ENCODE results near the gene TMEM39B.
A peak's percentile ranks its signal among the peaks of the same experiment; 100 is the strongest.
"Not testable (repeated sequence)": the region's sequence is repeated elsewhere in the genome, so short reads cannot be mapped to it uniquely, and the experiment has no call there.

TMEM39B gene

DNA sequence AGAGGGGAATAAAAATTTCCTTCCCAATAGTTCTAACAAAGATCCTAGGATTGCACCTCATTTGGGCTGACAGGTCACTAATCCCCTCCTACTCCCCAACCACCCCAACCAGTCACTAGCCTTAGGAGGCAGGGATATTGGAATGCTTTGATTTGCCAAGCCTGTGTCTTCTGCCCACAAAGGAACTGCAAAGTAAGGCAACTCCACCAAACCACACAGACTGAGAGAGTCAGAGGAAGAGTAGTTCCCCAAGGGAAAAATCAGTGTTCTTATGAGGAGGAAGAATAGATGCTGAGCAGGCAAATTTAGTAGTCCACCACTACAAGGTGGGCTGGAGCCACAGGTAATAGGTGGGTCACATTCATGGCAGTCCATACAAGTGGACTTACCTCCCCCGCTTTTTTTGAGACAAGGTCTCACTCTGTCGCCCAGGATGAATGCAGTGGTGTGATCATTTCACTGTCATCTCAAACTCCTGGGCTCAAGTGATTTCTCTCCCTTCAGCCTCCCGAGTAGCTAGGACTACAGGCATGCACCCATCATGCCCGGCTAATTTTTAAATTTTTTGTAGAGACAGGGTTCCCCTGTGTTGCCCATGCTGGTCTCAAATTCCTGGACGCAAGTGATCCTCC is 3.7 kb upstream of the TMEM39B start:
- DNase-seq (ENCODE audit: low read depth in 2 of 2, low spot score in 1 of 2), result no peak

DNA sequence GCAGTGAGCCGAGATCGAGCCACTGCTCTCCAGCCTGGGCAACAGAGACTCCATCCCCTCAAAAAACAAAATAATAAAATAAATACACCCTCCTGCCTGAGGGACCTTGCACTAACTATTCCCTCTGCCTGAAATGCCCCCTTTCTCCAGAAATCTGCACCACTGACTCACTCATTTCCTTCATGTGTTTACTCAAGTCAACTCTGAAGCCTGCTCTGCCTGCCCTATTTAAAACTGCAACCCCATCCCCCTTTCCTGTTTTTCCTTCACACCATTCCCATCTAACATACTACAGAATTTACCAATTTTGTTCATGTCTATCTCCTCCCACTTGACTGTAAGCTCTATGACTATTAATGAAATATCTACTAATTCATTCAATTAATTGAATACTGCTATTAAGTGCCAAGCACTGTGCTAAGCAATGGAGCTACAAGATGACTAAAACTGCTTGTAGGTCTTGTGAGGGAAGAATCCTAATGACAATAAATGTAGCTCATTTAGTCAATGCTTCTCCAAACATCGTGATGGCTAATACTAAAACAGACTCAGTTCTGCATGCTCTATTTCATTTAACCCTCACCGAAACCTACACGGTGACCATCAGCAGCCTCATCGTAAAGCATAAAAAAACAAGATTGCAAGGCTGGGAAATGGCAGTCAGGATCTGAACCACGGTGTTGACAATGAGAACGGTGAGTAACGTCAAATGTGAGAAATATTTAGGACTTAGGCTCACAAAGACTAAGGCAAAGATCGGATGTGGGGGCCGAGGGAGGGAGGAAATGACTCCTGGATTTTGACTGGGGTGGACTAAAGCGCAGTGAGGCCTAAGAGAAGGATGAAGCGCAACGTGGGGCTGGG is 749 bp upstream of the TMEM39B start:
- no peak for DNase-seq (ENCODE audit: low read depth in 2 of 2, low spot score in 1 of 2)

DNA sequence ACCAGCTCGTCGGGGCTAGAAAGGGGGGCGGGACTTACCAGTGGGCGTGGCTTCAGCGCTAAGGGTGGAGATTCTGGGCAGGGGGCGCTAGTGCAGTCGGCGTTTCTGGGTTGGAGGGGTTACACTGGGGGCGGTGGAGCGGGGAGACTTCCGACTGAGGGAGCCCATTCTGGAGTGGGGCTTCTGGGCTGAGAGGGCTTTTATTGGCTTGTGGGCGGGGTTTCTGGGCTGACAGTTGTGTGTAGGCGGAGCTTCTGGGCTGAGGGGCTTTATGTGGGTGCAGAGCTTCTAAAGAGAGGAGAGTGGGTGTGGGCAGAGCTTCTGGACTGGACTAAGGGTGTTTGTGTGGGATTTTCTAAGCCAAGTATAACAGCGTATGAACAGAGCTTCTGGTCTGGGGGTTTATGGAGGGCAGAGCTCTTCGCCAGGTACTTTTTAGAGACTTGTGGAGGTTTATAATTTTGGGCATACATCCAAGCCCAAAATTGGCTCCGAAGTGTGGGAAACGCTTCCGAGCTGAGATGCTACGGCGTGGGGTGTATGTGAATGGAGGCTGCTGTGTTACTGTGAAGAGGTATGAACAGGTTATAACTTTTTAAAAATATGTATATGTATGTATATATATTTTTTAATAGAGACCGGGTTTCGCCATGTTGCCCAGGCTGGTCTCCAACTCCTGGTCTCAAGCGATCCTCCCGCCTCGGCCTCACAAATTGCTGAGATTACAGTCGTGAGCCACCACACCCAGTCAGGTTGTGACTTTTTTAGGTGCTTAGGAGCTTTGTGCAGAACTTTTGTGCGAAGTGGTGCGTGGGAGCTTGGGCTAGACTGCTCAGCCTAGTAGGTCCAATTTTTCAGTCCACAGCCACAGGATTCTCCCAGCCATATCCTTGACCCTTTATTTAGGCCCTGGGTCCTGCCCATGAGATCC is 825 bp downstream of the TMEM39B start:
- DNase-seq (ENCODE audit: low read depth in 2 of 2, low spot score in 1 of 2), result no peak

DNA sequence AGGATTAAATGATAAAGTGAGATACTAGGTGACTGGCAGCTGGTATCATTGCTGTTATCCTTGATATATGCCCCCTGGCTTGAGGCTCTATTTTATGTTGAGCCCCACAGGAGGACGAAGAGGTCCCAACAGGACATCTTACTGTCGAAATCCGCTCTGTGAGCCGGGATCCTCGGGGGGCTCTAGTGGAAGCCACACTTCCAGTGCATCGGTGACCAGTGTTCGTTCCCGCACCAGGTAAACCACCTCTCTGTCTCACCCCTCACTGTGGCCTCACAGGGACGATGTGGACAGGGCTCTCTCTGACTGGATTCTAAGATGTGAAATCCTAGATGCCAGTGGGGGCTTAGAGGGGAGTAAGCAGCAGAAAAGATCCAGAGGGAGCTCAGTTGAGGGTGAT is 2.1 kb downstream of the TMEM39B start:
- no peak for DNase-seq (ENCODE audit: low read depth in 2 of 2, low spot score in 1 of 2)

DNA sequence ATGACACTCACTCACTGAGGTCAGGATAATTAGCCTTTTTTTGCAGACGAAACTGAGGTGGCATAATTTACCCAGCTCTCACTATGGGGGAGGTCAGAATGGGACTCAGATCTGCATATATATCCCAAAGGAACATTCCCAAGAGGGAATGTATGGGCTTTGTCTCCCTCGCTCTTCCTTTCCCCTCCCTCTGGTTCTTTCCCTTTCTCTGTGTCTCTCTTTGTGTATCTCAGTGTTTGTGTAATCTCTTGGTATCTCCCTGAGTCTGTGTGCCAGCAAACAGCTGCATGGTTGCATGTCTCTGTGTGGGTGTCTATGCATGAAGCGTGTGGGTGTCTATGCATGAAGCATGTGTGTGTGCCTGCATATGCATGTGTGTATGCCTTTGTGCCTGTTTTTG is 4.7 kb downstream of the TMEM39B start:
- no peak for DNase-seq (ENCODE audit: low read depth in 2 of 2, low spot score in 1 of 2)

DNA sequence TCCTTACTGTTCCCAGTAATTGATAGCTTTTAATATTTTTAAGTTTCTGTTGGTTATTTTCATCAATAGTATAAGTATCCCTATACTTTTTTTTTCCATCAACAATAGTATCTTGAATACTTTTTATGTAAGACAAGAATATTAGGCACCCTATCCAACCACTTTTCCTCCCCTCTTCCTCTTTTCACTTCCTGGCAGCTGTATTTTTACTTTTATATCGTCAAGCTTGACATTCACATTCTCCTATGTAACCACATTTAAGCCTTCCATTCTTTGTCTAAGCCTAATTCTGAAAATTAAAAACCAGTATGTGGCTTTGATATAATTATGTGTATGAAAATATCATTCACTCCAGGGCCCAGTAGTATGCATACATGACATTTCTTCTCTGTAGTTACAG is 9.3 kb downstream of the TMEM39B start:
- DNase-seq (ENCODE audit: low read depth in 2 of 2, low spot score in 1 of 2), result no peak

DNA sequence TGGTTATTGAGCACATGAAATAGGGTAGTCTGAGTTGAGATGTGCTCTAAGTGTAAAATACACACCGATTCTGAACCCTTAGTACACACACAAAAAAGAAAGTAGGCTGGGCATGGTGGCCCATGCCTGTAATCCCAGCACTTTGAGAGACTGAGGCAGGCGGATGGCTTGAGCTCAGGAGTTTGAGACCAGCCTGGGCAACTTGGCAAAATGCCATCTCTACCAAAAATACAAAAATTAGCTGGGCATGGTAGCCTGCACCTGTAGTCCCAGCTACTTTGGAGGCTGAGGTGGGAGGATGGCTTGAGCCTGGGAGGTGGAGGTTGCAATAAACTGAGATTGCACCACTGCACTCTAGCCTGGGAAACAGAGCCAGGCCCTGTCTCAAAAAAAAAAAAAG is 13.6 kb downstream of the TMEM39B start:
- DNase-seq (ENCODE audit: low read depth in 2 of 2, low spot score in 1 of 2), result not testable (repeated sequence)

DNA sequence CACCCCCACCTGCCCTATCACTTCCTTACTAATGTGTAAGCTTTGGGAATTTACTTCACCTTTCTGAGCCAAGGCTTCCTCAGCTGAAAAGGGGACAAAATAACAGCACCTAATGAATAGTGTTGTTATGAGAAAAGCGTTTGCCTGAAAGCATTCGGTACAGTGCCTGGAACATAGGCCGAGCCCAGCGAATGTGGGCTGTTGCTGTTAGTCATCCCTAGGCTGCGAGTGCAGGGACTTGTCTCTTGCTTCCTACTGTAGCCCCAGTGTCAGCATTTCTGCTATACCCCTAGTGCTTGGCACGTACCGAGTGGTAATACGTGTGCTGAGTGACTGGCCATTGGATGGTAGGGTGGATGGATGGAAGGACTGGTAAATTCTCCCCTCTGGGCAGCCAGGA is 18.4 kb downstream of the TMEM39B start:
- no peak for DNase-seq (ENCODE audit: low read depth in 2 of 2, low spot score in 1 of 2)

DNA sequence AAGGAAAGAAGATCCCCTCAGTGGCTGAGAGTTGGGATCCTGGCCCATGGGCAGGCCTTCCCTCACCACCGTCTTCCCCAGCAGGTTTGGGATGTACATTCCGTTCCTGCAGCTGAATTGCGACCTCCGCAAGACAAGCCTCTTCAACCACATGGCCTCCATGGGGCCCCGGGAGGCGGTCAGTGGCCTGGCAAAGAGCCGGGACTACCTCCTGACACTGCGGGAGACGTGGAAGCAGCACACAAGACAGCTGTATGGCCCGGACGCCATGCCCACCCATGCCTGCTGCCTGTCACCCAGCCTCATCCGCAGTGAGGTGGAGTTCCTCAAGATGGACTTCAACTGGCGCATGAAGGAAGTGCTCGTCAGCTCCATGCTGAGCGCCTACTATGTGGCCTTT is 18.9 kb downstream of the TMEM39B start:
- DNase-seq (ENCODE audit: low read depth in 2 of 2, low spot score in 1 of 2), result no peak

DNA sequence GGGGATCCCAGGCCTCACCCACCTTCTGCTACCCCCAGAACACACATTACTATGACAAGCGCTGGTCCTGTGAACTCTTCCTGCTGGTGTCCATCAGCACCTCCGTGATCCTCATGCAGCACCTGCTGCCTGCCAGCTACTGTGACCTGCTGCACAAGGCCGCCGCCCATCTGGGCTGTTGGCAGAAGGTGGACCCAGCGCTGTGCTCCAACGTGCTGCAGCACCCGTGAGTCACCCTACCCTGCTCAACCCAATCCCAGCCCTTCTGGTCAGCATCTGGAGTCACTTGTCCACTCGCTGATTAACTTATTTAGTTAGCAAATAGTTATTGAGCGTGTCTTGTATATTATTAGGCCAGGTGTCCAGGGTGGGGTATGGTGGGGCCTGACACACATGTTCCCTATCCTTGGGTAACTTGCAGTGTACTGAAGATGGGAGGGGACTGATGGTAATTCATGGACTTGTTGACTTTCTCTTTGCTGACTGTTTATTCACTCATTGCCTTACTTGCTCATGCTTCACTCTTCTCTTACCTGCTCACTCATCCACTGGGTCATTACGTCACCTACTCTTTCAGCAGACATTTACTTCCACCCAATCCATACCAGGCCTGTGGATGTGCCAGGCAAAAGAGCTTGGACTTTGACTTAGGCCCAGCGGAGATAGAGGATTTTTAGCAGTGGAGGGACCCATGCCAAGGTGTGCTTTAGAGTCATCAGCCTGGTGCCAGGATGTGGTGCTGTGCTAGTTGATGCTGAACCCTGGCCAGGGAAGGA is 22.2 kb downstream of the TMEM39B start:
- DNase-seq (ENCODE audit: low read depth in 2 of 2, low spot score in 1 of 2), result no peak

DNA sequence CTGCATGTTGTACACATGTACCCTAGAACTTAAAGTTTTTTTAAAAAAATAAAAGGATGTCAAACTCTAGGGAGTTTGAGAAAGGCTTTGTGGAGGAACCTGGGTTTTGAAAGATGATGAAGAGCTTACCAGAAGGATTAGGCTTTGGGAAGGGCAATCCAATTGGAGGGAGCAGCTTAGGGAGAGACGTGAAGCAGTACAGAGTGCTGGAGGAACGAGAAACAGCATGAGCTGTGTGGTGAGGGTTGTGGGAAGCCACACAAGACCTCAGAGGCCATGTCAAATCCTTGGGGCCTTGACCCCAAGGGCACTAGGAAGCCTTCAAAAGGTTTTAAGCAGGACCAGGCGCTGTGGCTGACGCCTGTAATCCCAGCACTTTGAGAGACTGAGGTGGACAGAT is 26.7 kb downstream of the TMEM39B start:
- no peak for DNase-seq (ENCODE audit: low read depth in 2 of 2, low spot score in 1 of 2)

DNA sequence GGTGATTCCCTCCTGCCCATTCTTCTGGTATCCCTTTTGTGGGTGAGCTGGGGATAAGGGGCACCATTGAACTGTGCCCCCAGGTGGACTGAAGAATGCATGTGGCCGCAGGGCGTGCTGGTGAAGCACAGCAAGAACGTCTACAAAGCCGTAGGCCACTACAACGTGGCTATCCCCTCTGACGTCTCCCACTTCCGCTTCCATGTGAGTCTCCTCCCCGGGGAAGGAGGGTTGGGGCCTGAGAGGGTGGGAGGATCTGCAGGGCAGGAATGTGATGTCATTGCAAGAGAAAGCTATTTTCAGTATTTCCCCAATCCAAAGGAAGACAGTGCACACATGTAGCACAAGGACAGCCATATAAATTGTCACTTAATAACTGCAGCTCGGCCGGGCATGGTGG is 27.6 kb downstream of the TMEM39B start:
- no peak for DNase-seq (ENCODE audit: low read depth in 2 of 2, low spot score in 1 of 2)

DNA sequence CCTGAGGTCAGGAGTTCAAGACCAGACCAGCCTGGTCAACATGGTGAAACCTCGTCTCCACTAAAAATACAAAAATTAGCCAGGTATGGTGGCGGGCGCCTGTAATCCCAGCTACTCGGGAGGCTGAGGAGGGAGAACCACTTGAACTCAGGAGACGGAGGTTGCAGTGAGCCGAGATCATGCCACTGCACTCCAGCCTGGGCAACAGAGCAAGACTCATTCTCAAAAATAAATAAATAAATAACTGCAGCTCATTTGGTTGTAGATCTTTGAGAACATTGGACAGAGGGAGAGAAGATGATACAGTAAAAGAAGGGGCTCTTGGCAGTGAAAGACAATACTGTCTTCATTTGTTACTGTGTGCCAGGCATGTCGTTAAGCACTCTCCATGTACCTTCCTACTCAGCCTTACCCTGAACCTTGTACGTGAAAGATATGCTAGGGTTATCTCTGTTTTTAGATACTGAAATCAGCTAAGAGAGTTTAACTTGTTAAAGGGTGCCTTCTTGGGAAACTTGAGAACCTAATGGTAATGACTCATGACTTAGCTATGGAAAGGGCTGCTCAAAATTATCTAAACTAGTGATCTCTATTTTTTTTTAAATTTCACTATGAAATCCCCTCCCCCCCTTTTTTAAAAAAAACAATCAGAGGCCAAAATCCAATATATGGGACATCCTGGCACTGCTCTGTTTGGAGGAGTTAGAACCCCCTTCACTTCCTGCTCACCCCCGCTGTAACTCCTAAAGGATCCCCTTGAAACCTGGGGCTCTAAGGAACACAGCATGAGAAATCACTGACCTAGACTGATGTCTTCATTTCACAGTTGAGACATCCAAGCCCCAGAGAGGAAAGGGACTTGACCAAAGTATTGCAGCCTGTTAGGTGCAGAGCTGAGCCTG is 28.3 kb downstream of the TMEM39B start:
- no peak for DNase-seq (ENCODE audit: low read depth in 2 of 2, low spot score in 1 of 2)

DNA sequence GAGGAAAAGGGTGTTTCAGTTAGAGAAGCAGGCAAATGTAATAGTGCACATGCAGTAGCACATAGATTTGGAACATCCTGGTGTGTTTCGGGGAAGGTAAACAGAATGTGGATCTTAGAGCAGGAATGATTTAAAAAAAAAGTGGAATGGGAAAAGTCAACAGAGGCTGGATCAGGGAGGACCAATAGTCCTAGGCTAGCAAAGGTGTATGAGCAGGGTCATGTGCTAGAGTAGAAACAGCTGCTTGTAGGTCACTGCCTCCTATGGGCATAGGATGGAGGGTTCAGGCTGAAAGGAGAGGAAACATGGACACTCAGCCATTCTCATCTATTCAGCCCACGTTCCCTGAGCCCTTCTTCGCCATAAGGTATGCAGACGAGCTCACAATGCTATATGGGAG is 31.4 kb downstream of the TMEM39B start:
- no peak for DNase-seq (ENCODE audit: low read depth in 2 of 2, low spot score in 1 of 2)

DNA sequence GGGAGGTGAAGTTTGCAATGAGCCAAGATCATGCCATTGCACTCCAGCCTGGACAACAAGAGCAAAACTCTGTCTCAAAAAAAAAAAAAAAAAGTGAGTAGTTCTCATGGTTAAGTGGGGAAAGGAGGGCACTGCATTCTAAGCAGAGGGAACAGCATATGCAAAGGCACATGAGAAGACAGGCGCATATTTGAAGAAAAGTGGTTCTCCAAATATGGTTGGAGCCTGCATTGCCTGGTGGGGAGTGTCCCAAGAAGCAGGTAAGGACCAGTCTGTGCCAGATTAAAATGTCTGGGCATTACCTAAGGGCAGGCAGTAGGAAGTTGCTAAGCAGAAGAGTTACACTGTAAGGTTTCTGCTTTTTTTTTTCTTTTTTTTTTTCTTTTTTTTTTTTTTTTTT is 32.6 kb downstream of the TMEM39B start:
- DNase-seq (ENCODE audit: low read depth in 2 of 2, low spot score in 1 of 2), result no peak

DNA sequence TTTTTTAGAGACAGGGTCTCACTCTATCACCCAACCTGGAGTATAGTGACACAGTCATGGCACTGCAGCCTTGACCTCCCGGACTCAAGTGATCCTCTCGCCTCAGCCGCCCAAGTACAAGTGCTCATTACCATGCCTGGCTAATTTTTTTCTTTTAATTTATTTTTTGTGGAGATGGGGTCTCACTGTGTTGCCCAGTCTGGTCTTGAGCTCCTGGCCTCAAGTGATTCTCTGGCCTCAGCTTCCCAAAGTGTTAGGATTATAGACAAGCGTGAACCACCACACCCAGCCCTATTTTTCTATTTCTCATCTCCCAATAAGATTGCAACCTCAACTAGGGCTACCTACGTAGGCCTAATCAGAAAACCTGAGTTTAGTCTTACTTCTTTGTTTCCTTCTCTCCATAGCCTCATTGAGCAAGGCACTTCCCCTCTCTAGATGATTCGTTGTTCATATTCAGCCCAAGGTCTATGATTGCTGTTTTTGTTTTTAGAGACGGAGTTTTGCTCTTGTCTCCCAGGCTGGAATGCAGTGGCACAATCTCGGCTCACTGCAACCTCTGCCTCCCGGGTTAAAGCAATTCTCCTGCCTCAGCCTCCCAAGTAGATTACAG is 34.0 kb downstream of the TMEM39B start:
- no peak for DNase-seq (ENCODE audit: low read depth in 2 of 2, low spot score in 1 of 2)

DNA sequence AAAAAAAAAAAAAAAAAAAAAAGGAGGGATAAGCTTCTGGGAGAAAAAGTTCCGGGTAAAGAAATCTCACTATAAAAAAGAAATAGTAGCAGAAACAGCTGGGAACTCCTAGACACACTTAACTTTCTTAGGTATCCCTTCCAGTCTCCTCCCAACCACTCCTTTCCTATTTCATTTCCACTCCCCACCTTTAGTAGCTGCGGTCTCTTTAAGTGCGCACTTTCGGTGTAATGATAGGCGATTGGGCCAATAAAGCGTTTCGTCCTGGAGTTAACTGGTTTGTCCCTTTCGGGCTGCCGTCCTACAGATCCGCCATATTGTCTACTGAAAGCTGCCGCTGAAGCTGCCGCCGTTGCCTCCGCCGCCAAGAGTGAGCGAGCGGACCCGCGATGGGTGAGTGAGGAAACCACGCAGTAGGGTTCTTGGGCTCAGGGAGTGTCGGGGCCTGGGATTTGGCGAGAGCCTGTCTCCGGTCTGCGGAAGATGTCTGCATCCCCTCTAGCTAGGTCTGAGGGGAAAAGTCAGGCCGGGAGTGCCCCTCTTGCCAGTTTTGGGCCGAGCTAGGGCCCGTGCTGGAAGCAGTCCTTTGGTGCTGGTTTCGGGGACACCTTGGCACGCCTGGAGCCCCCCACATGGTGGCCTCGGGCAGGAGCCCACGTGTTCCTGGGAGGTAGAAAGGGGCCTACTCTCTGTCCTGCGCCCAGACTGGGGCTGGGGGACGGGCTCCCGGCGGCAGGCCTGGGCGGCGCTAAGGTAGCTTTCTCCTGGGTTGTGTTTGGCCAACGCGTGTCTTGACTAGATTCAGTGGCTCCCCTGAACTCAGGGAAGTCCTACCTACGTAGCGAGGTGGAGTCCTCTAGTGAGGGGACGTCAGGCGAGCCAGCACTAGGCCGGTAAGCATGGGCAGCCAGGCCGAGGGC is 35.3 kb downstream of the TMEM39B start, which contains the start of gene KPNA6:
Gene KPNA6, plus strand, starts transcription at position 315 of the 920 bp plus-strand sequence. Its CDS starts 75 bp downstream, at position 390.
- peak; percentile 69 to 79 for DNase-seq (ENCODE audit: low read depth in 2 of 2, low spot score in 1 of 2)

DNA sequence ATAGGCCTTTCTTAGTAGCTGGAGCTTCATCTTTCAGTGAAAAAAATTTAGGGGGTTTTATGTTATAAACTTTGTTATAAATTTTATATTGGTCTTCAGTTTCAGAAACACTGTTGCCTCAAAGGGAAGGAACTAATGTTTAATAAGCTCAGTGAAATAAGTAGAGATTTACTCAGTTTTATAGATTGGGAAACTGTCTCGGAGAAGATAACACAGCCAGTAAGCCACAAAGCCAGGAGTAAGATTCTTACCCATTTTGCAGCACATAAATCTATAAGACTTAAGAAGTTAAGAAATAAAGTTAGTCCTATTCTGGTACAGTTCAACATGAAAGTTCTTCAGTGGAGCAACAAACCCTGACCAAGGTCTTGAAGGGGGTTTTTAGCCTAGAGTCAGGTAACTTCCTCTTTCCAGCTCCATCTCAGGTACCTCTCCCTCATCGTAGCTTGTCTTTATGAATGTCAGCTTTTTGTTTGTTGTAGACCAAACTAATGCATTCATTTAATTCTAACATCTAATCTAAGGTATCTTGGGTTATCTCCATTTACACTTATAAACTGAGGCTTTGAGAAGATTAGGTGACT is 38.4 kb downstream of the TMEM39B start:
- no peak for DNase-seq (ENCODE audit: low read depth in 2 of 2, low spot score in 1 of 2)
